ENCODE measurements around the gene SCP2. TPM values are rescaled to one million over a fixed set of nuclear protein-coding genes. Genes with fewer than 3 reads are reported as not detected.

The SCP2 gene
- polyA plus RNA-seq, 1 donor: 287 TPM

DNA sequence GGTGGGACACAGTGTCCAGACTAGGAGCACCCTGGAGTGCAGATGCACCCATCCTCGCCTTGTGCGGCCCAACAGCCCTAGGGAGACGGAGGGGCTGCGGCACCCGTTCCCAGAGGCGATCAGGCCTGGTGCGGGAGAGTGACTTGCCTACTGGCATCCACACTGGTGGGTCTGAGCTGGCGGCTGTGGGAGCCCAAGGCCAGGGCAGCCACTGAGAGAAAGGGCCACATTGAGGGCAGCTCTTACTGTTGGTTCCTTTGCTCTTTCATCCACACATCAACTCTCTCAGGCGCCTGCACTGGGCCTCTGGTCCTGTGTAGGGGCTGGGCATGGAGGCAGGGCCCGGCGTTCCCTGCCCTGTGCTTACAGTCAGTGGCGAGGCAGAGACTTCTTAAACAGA lies 143.5 kb downstream of the SCP2 start:
- Histone ChIP-seq H3K4me3 (ENCODE audit: low read length) (no peak overlapping the region), H3K4me1 (ENCODE audit: control insufficient read depth, insufficient read depth, low read length) (no peaks in the 10 kb centered on the region), H3K27me3 (ENCODE audit: control insufficient read depth, insufficient read depth, low read length) (no peaks in the 10 kb centered on the region), H3K36me3 (ENCODE audit: control insufficient read depth, insufficient read depth, low read length) (no peaks in the 10 kb centered on the region), H3K9me3 (ENCODE audit: control insufficient read depth, low read depth, low read length) (peaks cover 4% of the 10 kb centered on the region), H3K27ac (ENCODE audit: low read length) (no peak overlapping the region)
- no CpG with 5 or more reads among the region's 12 CpGs for WGBS (ENCODE audit: insufficient coverage, low lambda C conversion rate)
- no peak for DNase-seq

DNA sequence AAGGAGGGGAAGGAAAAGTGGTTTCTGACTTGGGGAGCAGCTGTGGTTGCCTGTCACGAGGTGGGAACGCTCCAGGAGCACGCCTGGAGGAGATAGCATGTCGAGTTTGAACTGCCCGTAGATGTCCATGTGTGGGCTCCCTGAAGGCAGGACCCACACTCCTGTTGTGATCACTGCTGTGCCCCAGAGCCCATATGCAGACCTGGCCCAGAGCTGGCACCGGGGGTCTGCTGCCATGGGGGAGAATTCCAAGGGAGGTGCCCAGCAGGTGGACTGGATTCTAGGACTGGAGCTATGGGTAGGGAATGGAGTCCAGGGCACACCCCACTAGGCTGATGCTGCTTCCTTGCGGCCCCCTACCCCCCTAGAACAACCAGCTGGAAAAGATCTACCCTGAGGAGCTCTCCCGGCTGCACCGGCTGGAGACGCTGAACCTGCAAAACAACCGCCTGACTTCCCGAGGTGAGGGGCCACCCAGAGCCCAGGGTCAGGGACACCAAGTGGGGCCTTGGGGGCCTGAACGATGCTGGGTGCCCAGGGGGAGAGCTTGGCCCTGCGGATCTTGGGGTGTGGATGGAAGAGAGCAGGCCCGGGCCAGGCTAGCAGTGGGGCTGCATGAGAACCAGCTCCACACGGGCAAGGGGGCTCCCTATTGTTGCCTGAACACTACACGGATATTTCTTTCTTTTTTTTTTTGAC lies 144.2 kb downstream of the SCP2 start:
- peaks cover 4% of the 10 kb centered on the region for H3K9me3 ChIP-seq (ENCODE audit: control insufficient read depth, low read depth, low read length)
- H3K4me1 ChIP-seq (ENCODE audit: control insufficient read depth, insufficient read depth, low read length): no peaks in the 10 kb centered on the region
- H3K27ac ChIP-seq (ENCODE audit: low read length): no peak overlapping the region
- H3K27me3 ChIP-seq (ENCODE audit: control insufficient read depth, insufficient read depth, low read length): no peaks in the 10 kb centered on the region
- H3K4me3 ChIP-seq (ENCODE audit: low read length): no peak overlapping the region
- WGBS (ENCODE audit: insufficient coverage, low lambda C conversion rate): no CpG with 5 or more reads among the region's 17 CpGs
- no peak for DNase-seq
- H3K36me3 ChIP-seq (ENCODE audit: control insufficient read depth, insufficient read depth, low read length): no peaks in the 10 kb centered on the region

DNA sequence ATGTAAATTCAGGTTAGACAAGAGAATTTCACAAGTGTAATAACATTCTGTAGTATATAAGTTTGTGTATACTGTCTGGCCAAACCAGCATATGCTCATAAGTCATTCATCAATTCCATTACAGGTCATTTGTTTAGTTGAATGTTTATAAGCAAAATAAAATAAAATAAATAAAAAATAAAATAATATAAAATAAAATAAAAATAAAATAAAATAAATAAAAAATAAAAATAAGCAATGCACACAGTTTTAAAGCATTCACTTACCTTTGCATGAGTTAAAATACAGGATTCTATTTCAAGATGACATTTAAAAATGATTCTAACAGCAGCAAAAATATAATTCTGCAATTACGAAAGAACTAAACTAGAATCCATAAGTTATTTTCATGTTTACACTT lies 144.8 kb downstream of the SCP2 start:
- Histone ChIP-seq H3K27me3 (ENCODE audit: control insufficient read depth, insufficient read depth, low read length) (no peaks in the 10 kb centered on the region), H3K36me3 (ENCODE audit: control insufficient read depth, insufficient read depth, low read length) (no peaks in the 10 kb centered on the region), H3K27ac (ENCODE audit: low read length) (no peak overlapping the region), H3K4me3 (ENCODE audit: low read length) (no peak overlapping the region), H3K4me1 (ENCODE audit: control insufficient read depth, insufficient read depth, low read length) (no peaks in the 10 kb centered on the region), H3K9me3 (ENCODE audit: control insufficient read depth, low read depth, low read length) (peaks cover 4% of the 10 kb centered on the region)
- no CpG with 5 or more reads among the region's 1 CpG for WGBS (ENCODE audit: insufficient coverage, low lambda C conversion rate)
- DNase-seq: no peak

DNA sequence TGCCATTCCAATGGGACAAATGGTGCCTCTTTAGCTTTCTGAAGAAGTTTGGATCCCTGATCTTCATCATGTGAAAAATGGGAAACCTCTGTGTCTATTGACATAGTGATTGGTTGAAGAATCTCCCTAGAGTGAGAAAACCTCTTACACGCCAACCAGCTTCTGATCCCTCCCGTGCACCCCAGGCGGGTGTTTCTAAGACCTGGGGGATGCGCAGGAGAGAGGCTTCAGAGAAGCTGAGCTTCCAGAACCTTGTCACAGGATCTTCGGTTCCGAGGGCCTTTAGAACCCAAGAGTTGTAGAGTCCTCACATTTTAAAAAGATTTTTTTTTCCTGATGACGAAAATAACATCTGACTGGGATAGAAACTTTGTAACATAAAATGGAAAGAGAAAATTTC lies 146.2 kb downstream of the SCP2 start:
- H3K4me1 ChIP-seq (ENCODE audit: control insufficient read depth, insufficient read depth, low read length): no peaks in the 10 kb centered on the region
- no peaks in the 10 kb centered on the region for H3K36me3 ChIP-seq (ENCODE audit: control insufficient read depth, insufficient read depth, low read length)
- 100% methylated on average over 1 of the region's 7 CpGs for WGBS (ENCODE audit: insufficient coverage, low lambda C conversion rate)
- H3K27ac ChIP-seq (ENCODE audit: low read length): no peak overlapping the region
- peaks cover 5% of the 10 kb centered on the region for H3K9me3 ChIP-seq (ENCODE audit: control insufficient read depth, low read depth, low read length)
- no peak for DNase-seq
- no peaks in the 10 kb centered on the region for H3K27me3 ChIP-seq (ENCODE audit: control insufficient read depth, insufficient read depth, low read length)
- H3K4me3 ChIP-seq (ENCODE audit: low read length): no peak overlapping the region

DNA sequence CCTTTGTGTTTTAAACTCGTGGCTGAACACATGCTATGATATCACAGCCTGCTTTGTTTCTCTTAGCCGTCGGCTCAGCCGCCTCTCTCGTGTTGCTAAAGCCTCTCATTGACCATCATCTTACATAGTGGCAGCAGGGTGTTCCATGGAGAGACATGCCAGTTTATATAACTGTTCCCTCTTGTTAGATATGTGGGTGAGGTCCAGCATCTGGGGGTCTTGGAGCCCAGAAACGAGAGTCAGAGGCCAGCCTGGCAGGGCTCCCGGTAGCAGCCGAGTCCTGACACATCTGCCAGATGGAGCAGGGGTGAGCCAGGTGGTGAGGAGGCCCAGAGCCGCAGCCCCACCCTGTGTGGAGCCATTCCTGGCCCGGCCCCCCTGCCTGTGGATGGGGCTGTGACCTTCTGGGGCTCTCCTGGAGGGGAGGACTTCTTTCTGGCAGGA lies 146.8 kb downstream of the SCP2 start:
- Histone ChIP-seq H3K27ac (ENCODE audit: low read length) (no peak overlapping the region), H3K27me3 (ENCODE audit: control insufficient read depth, insufficient read depth, low read length) (no peaks in the 10 kb centered on the region), H3K36me3 (ENCODE audit: control insufficient read depth, insufficient read depth, low read length) (no peaks in the 10 kb centered on the region), H3K9me3 (ENCODE audit: control insufficient read depth, low read depth, low read length) (peaks cover 11% of the 10 kb centered on the region), H3K4me1 (ENCODE audit: control insufficient read depth, insufficient read depth, low read length) (peaks cover 1% of the 10 kb centered on the region), H3K4me3 (ENCODE audit: low read length) (no peak overlapping the region)
- DNase-seq: no peak
- 80% methylated on average over 1 of the region's 10 CpGs for WGBS (ENCODE audit: insufficient coverage, low lambda C conversion rate)

DNA sequence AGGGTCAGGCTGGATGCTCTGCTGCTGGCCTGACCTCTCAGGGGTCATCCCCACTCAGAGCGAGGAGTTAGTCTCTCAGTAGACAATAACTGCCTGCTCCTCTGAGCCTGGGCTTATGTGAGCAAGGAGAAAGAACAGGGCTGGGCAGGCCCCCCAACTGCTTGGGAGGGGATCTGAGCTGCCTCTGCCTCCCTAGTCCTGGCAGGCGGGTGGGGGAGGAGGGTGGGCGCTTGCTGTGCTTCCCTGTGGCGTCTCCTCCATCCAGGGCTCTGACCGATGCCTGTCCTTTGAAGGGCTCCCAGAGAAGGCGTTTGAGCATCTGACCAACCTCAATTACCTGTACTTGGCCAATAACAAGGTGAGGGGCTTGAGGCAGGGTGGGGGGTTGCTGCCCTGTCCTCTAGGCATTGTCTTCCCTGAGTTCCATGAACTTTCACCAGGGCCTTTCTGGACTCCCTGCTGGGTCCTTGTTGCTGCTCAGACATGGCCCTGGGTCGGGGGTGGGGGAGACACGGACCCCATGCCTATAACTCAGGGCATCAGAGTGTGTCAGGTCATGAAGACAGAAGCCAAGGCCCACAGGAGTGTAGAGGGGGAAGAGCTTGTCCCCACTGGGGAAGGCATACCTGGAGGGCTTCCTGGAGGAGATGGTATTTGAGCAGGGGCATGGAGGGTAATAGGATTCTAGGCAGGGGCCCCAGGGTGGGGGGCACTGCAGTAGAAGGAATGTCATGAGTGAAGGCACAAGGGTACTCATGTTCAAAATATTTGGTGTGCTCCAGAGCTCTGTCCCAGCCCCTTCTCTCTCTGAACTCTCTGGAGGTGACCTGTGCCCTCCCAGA lies 147.5 kb downstream of the SCP2 start:
- Histone ChIP-seq H3K36me3 (ENCODE audit: control insufficient read depth, insufficient read depth, low read length) (no peaks in the 10 kb centered on the region), H3K4me3 (ENCODE audit: low read length) (no peak overlapping the region), H3K4me1 (ENCODE audit: control insufficient read depth, insufficient read depth, low read length) (peaks cover 4% of the 10 kb centered on the region), H3K9me3 (ENCODE audit: control insufficient read depth, low read depth, low read length) (peaks cover 11% of the 10 kb centered on the region), H3K27ac (ENCODE audit: low read length) (no peak overlapping the region), H3K27me3 (ENCODE audit: control insufficient read depth, insufficient read depth, low read length) (no peaks in the 10 kb centered on the region)
- no peak for DNase-seq
- no CpG with 5 or more reads among the region's 8 CpGs for WGBS (ENCODE audit: insufficient coverage, low lambda C conversion rate)

DNA sequence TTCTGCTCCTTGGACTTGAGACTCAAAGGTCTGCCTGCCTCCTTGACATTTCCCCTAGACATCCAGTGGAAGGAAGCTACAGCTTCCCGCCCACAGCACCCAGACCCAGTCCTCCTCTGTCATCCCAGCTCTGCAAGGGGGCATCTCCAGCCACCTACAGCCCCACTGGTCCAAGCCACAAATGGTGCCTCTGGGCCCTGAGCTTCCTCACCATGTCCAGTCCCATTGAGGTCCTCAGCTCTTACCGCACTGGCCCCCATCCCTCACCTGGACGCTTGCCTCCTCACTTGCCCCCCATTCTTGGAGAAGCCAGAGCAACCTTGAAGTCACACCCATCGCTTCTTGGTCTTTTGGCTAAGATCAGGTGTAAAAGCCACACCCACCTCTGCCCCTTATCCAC lies 148.1 kb downstream of the SCP2 start:
- Histone ChIP-seq H3K27me3 (ENCODE audit: control insufficient read depth, insufficient read depth, low read length) (no peaks in the 10 kb centered on the region), H3K4me3 (ENCODE audit: low read length) (no peak overlapping the region), H3K27ac (ENCODE audit: low read length) (no peak overlapping the region), H3K4me1 (ENCODE audit: control insufficient read depth, insufficient read depth, low read length) (peaks cover 4% of the 10 kb centered on the region), H3K36me3 (ENCODE audit: control insufficient read depth, insufficient read depth, low read length) (no peaks in the 10 kb centered on the region), H3K9me3 (ENCODE audit: control insufficient read depth, low read depth, low read length) (peaks cover 7% of the 10 kb centered on the region)
- no peak for DNase-seq
- WGBS (ENCODE audit: insufficient coverage, low lambda C conversion rate): no CpG with 5 or more reads among the region's 4 CpGs

DNA sequence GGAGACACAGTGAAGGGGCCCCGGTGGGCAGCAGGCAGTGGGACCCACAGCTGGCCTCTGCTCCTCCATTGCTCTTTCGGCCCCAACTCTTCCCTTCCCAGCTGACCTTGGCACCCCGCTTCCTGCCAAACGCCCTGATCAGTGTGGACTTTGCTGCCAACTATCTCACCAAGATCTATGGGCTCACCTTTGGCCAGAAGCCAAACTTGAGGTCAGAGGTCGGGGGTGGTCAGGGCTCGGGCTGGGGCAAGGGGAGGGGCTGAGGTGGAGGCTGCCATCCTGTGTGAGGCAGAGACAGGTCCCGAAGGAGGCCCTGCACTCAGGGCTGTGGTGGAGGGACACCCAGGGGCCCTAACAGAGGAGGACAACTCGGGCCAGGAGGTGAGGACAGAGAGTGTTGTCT lies 148.7 kb downstream of the SCP2 start:
- no peaks in the 10 kb centered on the region for H3K36me3 ChIP-seq (ENCODE audit: control insufficient read depth, insufficient read depth, low read length)
- no peak overlapping the region for H3K27ac ChIP-seq (ENCODE audit: low read length)
- H3K9me3 ChIP-seq (ENCODE audit: control insufficient read depth, low read depth, low read length): peaks cover 7% of the 10 kb centered on the region
- H3K27me3 ChIP-seq (ENCODE audit: control insufficient read depth, insufficient read depth, low read length): no peaks in the 10 kb centered on the region
- H3K4me1 ChIP-seq (ENCODE audit: control insufficient read depth, insufficient read depth, low read length): peaks cover 4% of the 10 kb centered on the region
- no peak for DNase-seq
- no CpG with 5 or more reads among the region's 8 CpGs for WGBS (ENCODE audit: insufficient coverage, low lambda C conversion rate)
- no peak overlapping the region for H3K4me3 ChIP-seq (ENCODE audit: low read length)

DNA sequence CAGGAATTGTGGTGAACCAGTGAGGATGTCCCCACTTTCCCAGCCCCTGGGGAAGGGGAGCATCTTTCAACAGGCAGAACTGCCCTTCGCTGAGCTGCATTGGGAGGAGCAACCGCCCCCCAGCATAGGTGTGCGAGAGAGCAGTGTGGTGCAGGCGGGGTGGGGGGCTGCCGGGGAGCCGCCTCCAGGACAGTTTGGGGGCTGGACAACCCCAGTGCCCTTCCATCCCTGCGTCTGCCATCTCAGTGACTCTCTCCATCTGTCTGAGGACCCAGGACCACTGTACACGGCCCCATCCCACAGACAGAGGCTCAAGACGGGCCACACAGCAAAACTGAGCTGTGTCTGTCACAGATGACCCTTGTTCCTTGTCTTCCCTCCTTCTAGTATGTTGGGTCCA lies 149.1 kb downstream of the SCP2 start:
- no peak overlapping the region for H3K27ac ChIP-seq (ENCODE audit: low read length)
- peaks cover 4% of the 10 kb centered on the region for H3K4me1 ChIP-seq (ENCODE audit: control insufficient read depth, insufficient read depth, low read length)
- WGBS (ENCODE audit: insufficient coverage, low lambda C conversion rate): no CpG with 5 or more reads among the region's 9 CpGs
- H3K4me3 ChIP-seq (ENCODE audit: low read length): no peak overlapping the region
- H3K36me3 ChIP-seq (ENCODE audit: control insufficient read depth, insufficient read depth, low read length): no peaks in the 10 kb centered on the region
- peaks cover 7% of the 10 kb centered on the region for H3K9me3 ChIP-seq (ENCODE audit: control insufficient read depth, low read depth, low read length)
- H3K27me3 ChIP-seq (ENCODE audit: control insufficient read depth, insufficient read depth, low read length): no peaks in the 10 kb centered on the region
- DNase-seq: no peak

DNA sequence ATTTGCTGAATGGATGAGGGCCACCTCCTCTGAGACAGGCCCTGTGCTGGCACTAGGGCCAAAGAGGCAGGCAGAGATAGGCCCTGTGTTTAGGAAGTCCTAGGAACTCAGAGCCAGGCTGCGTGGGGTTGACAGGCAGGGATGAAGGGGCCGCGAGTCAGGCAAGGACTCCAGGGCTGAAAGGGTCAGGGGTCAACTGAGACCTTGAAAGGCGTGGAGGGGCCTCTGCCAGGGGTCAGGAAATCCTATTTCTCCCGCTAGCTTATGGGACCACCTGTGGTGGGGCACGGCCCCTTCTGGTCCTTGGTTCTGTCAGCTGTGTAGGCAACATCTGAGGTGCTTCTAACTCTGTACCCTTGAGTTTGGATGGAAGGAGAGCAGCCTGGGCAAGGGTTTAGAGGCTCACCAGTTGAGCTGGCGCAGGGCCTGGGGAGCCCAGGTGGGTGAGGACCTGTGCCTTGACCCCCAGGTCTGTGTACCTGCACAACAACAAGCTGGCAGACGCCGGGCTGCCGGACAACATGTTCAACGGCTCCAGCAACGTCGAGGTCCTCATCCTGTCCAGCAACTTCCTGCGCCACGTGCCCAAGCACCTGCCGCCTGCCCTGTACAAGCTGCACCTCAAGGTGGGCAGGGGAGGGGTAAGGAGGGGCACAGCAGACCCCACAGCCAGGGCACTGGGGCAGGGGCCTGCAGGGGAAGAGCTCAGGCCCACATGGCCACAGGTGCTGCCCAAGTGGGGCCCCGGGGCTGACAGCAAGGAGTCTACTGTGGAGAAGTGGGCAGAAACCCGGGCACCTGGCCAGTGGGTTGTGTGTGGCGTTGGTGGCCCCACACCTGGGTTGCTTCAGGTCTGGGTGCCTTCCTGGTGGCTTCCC lies 149.9 kb downstream of the SCP2 start:
- Histone ChIP-seq H3K36me3 (ENCODE audit: control insufficient read depth, insufficient read depth, low read length) (no peaks in the 10 kb centered on the region), H3K27ac (ENCODE audit: low read length) (no peak overlapping the region), H3K4me3 (ENCODE audit: low read length) (no peak overlapping the region), H3K27me3 (ENCODE audit: control insufficient read depth, insufficient read depth, low read length) (no peaks in the 10 kb centered on the region), H3K9me3 (ENCODE audit: control insufficient read depth, low read depth, low read length) (peaks cover 7% of the 10 kb centered on the region), H3K4me1 (ENCODE audit: control insufficient read depth, insufficient read depth, low read length) (peaks cover 4% of the 10 kb centered on the region)
- no CpG with 5 or more reads among the region's 19 CpGs for WGBS (ENCODE audit: insufficient coverage, low lambda C conversion rate)
- DNase-seq: no peak
